ENCODE data around the gene RWDD2A. TPM values are rescaled to one million over a fixed set of nuclear protein-coding genes. Genes with fewer than 3 reads are reported as not detected.
A peak's percentile ranks its signal among the peaks of the same experiment; 100 is the strongest.

Gene RWDD2A
- total and polyA plus RNA-seq, 3 donors from 2014 or later, result 11.0 to 18.4 (median 13.2) TPM

DNA sequence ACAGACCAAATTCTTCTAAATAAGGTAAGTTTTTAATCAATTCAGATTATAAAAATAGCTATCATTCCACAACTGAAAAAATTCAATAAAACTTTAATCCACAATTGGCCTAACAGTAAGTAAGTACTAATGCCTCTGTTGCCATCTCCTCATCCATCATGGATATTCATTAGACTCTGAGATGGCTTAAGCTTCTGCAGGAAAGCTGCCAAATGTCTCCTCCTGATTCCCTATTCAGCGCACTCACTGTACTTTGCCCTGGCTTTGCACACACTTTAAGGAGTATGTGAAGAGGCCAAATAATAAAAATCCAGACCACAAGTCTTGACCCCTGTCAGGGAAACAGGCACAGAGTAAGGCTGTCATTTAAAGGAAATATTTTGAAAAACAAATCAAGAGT, 23.6 kb upstream of the RWDD2A start:
- no peaks in the 10 kb centered on the region for H3K27me3 ChIP-seq
- 71 to 81% methylated on average over 1 of the region's 1 CpG for WGBS, 2 donors
- no peaks in the 10 kb centered on the region for H3K36me3 ChIP-seq (ENCODE audit: low read depth, missing control alignments)
- no peak for DNase-seq
- H3K4me3 ChIP-seq, result no peak overlapping the region
- H3K4me1 ChIP-seq, result no peaks in the 10 kb centered on the region
- H3K27ac ChIP-seq, result no peak overlapping the region
- intact Hi-C loops (cut with DNase I; ENCODE audit: low total_unique reads), result no loop called here
- no peaks in the 10 kb centered on the region for H3K9me3 ChIP-seq
- TF ChIP-seq, protein P1, sequence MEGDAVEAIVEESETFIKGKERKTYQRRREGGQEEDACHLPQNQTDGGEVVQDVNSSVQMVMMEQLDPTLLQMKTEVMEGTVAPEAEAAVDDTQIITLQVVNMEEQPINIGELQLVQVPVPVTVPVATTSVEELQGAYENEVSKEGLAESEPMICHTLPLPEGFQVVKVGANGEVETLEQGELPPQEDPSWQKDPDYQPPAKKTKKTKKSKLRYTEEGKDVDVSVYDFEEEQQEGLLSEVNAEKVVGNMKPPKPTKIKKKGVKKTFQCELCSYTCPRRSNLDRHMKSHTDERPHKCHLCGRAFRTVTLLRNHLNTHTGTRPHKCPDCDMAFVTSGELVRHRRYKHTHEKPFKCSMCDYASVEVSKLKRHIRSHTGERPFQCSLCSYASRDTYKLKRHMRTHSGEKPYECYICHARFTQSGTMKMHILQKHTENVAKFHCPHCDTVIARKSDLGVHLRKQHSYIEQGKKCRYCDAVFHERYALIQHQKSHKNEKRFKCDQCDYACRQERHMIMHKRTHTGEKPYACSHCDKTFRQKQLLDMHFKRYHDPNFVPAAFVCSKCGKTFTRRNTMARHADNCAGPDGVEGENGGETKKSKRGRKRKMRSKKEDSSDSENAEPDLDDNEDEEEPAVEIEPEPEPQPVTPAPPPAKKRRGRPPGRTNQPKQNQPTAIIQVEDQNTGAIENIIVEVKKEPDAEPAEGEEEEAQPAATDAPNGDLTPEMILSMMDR (IDR thresholded peaks at IDR 0.05), result no peak
- no peak for TF ChIP-seq POLR2A (IDR thresholded peaks at IDR 0.05)

DNA sequence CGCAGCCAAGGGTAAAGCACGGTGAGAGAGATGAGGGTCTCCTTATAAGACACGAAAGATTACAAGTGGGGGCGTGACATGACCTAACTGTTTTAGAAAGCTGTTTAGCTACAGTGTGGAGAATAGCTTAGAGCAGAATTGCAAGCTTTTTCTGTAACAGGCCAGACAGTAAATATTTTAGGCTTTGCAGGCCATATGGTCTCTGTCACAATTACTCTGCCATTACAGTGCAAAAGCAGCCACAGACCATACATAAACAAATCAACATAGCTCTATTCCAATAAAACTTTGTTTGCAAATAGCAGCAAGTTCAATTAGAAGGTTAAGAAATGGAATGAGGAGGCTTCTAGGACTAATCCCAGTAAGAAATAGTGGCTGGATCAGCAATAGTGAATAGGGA, 16.9 kb upstream of the RWDD2A start:
- Histone ChIP-seq H3K9me3 (no peaks in the 10 kb centered on the region), H3K36me3 (ENCODE audit: low read depth, missing control alignments) (no peaks in the 10 kb centered on the region), H3K4me1 (no peaks in the 10 kb centered on the region), H3K27ac (no peak overlapping the region), H3K27me3 (no peaks in the 10 kb centered on the region), H3K4me3 (no peak overlapping the region)
- intact Hi-C loops (cut with DNase I; ENCODE audit: low total_unique reads), result no loop called here
- no peak for DNase-seq
- no peak for TF ChIP-seq POLR2A (IDR thresholded peaks at IDR 0.05)
- TF ChIP-seq, protein P1 (IDR thresholded peaks at IDR 0.05), result no peak
- 85 to 86% methylated on average over 4 of the region's 4 CpGs for WGBS, 2 donors

DNA sequence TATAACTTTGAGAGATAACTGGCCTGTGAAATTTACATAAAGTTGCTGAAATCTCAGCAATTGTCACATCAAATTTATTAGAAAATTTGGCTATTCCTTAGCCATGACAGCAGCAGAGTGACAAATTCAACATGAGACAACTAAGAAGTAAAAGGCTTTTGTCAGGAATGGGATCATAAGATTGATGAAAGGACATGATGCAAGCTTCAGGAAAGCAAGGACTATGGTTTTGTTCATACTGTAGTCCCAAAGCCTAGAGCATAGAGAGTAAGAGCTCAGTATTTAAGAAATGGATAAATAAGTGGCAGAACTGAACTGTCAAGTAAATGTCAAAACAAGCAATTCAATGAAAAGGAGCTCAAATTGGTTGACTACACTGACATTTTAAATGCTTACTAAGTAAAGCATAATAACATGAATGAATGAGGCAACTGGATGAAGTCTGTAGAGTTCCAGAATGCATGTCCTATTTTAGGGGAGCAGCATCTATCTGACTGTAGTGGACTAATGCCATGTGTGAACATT, 12.7 kb upstream of the RWDD2A start:
- Histone ChIP-seq H3K4me1 (no peaks in the 10 kb centered on the region), H3K36me3 (ENCODE audit: low read depth, missing control alignments) (no peaks in the 10 kb centered on the region), H3K9me3 (no peaks in the 10 kb centered on the region), H3K27me3 (no peaks in the 10 kb centered on the region), H3K4me3 (no peak overlapping the region), H3K27ac (no peak overlapping the region)
- no peak for DNase-seq
- TF ChIP-seq POLR2A (IDR thresholded peaks at IDR 0.05), result no peak
- TF ChIP-seq, protein P1 (IDR thresholded peaks at IDR 0.05), result no peak
- intact Hi-C loops (cut with DNase I; ENCODE audit: low total_unique reads), result no loop called here

DNA sequence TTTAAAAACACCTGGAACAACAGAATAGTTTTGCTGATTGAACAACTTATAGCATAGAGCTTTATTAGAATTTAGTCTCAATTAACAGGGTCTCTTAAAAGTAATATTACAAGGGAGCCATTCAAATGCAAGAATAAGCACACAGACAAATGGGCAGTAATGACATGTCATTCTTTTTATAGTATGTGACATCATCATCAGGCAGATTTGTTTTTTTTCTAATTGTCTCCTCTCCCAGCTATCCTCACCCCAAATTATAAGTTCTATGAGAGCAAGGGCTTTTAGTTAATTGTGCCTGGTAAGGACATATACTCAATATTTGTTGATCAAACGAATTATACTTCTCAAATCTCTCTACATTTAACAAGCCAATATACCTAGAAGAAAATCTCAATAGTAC, 11.0 kb upstream of the RWDD2A start:
- no peak for TF ChIP-seq POLR2A (IDR thresholded peaks at IDR 0.05)
- TF ChIP-seq, protein P1 (IDR thresholded peaks at IDR 0.05), result no peak
- H3K27me3 ChIP-seq, result no peaks in the 10 kb centered on the region
- no peaks in the 10 kb centered on the region for H3K4me1 ChIP-seq
- H3K4me3 ChIP-seq, result no peak overlapping the region
- no peaks in the 10 kb centered on the region for H3K9me3 ChIP-seq
- no peak for DNase-seq
- no peak overlapping the region for H3K27ac ChIP-seq
- 91 to 93% methylated on average over 1 of the region's 1 CpG for WGBS, 2 donors
- intact Hi-C loops (cut with DNase I; ENCODE audit: low total_unique reads), result no loop called here
- H3K36me3 ChIP-seq (ENCODE audit: low read depth, missing control alignments), result no peaks in the 10 kb centered on the region

DNA sequence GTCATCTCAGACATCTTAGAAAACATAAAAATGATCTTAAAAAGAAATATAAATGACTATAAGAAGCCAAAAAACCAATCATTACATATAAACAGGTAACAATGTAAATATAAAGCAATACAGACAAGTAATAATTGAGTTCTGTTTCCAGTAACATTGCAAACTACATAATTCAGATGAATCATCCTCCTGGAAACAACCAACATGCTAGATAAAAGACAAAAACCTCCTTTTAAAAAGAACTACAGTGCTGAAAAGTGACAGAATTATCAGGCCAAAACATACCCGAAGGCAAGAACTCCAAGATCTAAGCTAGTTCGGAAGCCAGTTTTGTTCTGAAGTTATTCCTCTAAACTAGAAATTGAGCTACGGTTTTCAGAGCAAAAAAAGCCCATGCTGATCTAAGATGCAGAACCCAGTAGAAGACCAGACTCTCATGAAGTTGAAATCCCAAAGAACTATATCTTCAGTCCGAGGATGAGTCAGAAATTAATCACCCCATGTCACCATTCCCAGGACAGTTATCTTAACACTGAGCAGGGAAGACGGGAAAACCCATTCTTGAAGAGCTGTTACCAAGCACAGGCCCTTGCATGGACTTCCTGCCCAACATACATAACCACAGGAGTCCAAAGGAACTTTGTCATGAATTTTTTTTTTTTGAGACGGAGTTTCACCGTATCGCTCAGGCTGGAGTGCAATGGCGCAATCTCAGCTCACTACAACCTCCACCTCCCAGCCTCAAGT, 9.9 kb upstream of the RWDD2A start:
- H3K27me3 ChIP-seq, result no peaks in the 10 kb centered on the region
- no peak for TF ChIP-seq POLR2A (IDR thresholded peaks at IDR 0.05)
- TF ChIP-seq, protein P1 (IDR thresholded peaks at IDR 0.05), result no peak
- H3K9me3 ChIP-seq, result no peaks in the 10 kb centered on the region
- intact Hi-C loops (cut with DNase I; ENCODE audit: low total_unique reads), result no loop called here
- no peak overlapping the region for H3K4me3 ChIP-seq
- no peak for DNase-seq
- peak overlapping the region in 1 of 2 donors; percentile 31 for H3K27ac ChIP-seq
- H3K36me3 ChIP-seq (ENCODE audit: low read depth, missing control alignments), result no peaks in the 10 kb centered on the region
- 54 to 67% methylated on average over 8 to 9 of the region's 9 CpGs for WGBS, 2 donors
- H3K4me1 ChIP-seq, result no peaks in the 10 kb centered on the region

Data from testis (tissue), 3 donors.